Measurements from ENCODE around the gene TM7SF2. TPM values are rescaled to one million over a fixed set of nuclear protein-coding genes. Genes with fewer than 3 reads are reported as not detected.

Gene TM7SF2
- total RNA-seq, 1 experiment from 2014 or later = 37.8 TPM

GRCh38 chr11:65078786-65079342 is 32.8 kb upstream of the TM7SF2 start:
- no TSS peak for BruUV-seq (replicated peaks)
- no peak for TF ChIP-seq EZH2 (IDR thresholded peaks at IDR 0.05; ENCODE audit: borderline replicate concordance, low read depth, low read length, poor library complexity, severe bottlenecking)
- TF ChIP-seq CTCF (conservative IDR thresholded peaks at IDR 0.05; ENCODE audit: low read depth, low read length) = no peak

GRCh38 chr11:65083134-65083833 is 28.4 kb upstream of the TM7SF2 start:
- H3K27ac ChIP-seq (ENCODE audit: low read depth, low read length, poor library complexity, severe bottlenecking) = peak overlapping the region; percentile 90
- no peaks in the 10 kb centered on the region for H3K27me3 ChIP-seq (replicated peaks; ENCODE audit: insufficient read depth, low read depth, low read length, poor library complexity)
- peak overlapping the region; percentile 76 for H3K4me3 ChIP-seq (ENCODE audit: low read depth, low read length, poor library complexity, severe bottlenecking)
- intact Hi-C loops (cut with micrococcal nuclease; ENCODE audit: unreplicated experiment) = no loop called here
- peaks cover 12% of the 10 kb centered on the region for H3K4me1 ChIP-seq (ENCODE audit: insufficient read depth, low read length, poor library complexity, severe bottlenecking)
- H3K36me3 ChIP-seq (ENCODE audit: insufficient read depth, low read length, poor library complexity, severe bottlenecking) = peaks cover 48% of the 10 kb centered on the region
- no TSS peak for BruUV-seq (replicated peaks)
- no peaks in the 10 kb centered on the region for H3K9me3 ChIP-seq (ENCODE audit: low read depth, low read length, poor library complexity, severe bottlenecking)
- CTCF ChIA-PET = no interaction called here
- no peak for TF ChIP-seq EZH2 (IDR thresholded peaks at IDR 0.05; ENCODE audit: borderline replicate concordance, low read depth, low read length, poor library complexity, severe bottlenecking)
- no peak for TF ChIP-seq CTCF (conservative IDR thresholded peaks at IDR 0.05; ENCODE audit: low read depth, low read length)
- DNase-seq (ENCODE audit: low spot score) = no peak
- POLR2A ChIA-PET (ENCODE audit: low non-redundant PET) = interaction anchor here (0.6 kb wide), 1 partner anchor 52 kb away, joined by 3 read pairs; no protein-coding TSS in a partner anchor

More at GRCh38 chr11:65078786-65079342, 32.8 kb upstream of the TM7SF2 start:
- no peaks in the 10 kb centered on the region for H3K27me3 ChIP-seq (replicated peaks; ENCODE audit: insufficient read depth, low read depth, low read length, poor library complexity)
- intact Hi-C loops (cut with micrococcal nuclease; ENCODE audit: unreplicated experiment) = no loop called here
- peaks cover 12% of the 10 kb centered on the region for H3K4me1 ChIP-seq (ENCODE audit: insufficient read depth, low read length, poor library complexity, severe bottlenecking)
- CTCF ChIA-PET = no interaction called here
- no peaks in the 10 kb centered on the region for H3K9me3 ChIP-seq (ENCODE audit: low read depth, low read length, poor library complexity, severe bottlenecking)
- no peak overlapping the region for H3K27ac ChIP-seq (ENCODE audit: low read depth, low read length, poor library complexity, severe bottlenecking)
- H3K4me3 ChIP-seq (ENCODE audit: low read depth, low read length, poor library complexity, severe bottlenecking) = no peak overlapping the region
- no peak for DNase-seq (ENCODE audit: low spot score)
- peaks cover 62% of the 10 kb centered on the region for H3K36me3 ChIP-seq (ENCODE audit: insufficient read depth, low read length, poor library complexity, severe bottlenecking)
- POLR2A ChIA-PET (ENCODE audit: low non-redundant PET) = no interaction called here

- H3K36me3 ChIP-seq (ENCODE audit: insufficient read depth, low read length, poor library complexity, severe bottlenecking) = peaks cover 41% of the 10 kb centered on the region
- H3K9me3 ChIP-seq (ENCODE audit: low read depth, low read length, poor library complexity, severe bottlenecking) = no peaks in the 10 kb centered on the region
- BruUV-seq (replicated peaks) = no TSS peak
- peak; percentile 99 for DNase-seq (ENCODE audit: low spot score)
- ChIA-PET CTCF (no interaction called here), POLR2A (ENCODE audit: low non-redundant PET) (interaction anchor here (0.5 to 0.6 kb wide), 2 partner anchors 51 to 1472 kb away, joined by 3 read pairs; no protein-coding TSS in a partner anchor)
- no peak for TF ChIP-seq EZH2 (IDR thresholded peaks at IDR 0.05; ENCODE audit: borderline replicate concordance, low read depth, low read length, poor library complexity, severe bottlenecking)
- TF ChIP-seq CTCF (conservative IDR thresholded peaks at IDR 0.05; ENCODE audit: low read depth, low read length) = no peak
- intact Hi-C loops (cut with micrococcal nuclease; ENCODE audit: unreplicated experiment) = no loop called here
- H3K4me1 ChIP-seq (ENCODE audit: insufficient read depth, low read length, poor library complexity, severe bottlenecking) = peaks cover 12% of the 10 kb centered on the region
- no peaks in the 10 kb centered on the region for H3K27me3 ChIP-seq (replicated peaks; ENCODE audit: insufficient read depth, low read depth, low read length, poor library complexity)
- H3K4me3 ChIP-seq (ENCODE audit: low read depth, low read length, poor library complexity, severe bottlenecking) = peak within 1 kb of the TSS; percentile 76
- peak within 1 kb of the TSS; percentile 90 for H3K27ac ChIP-seq (ENCODE audit: low read depth, low read length, poor library complexity, severe bottlenecking)
Measured at GRCh38 chr11:65083834-65084597, 27.7 kb upstream of the TM7SF2 start, which contains the start of the genes CDCA5 and ZFPL1. Gene CDCA5 (minus strand): TSS chr11:65084040. CDS start chr11:65083978, 62 bp downstream. Gene ZFPL1 (plus strand): TSS chr11:65084222. CDS start chr11:65084699, 477 bp downstream.
